ENCODE measurements around the gene JAG2.

- TF ChIP-seq ZNF274 (IDR thresholded peaks at IDR 0.05; ENCODE audit: low read depth, low read length) (no peak), SUZ12 (IDR thresholded peaks at IDR 0.05; ENCODE audit: extremely low read depth, insufficient read depth, insufficient read length) (no peak)
Measured at GRCh38 chr14:105204206-105204930, 35.8 kb upstream of the JAG2 start.
